Thyroid gland (tissue), 4 donors: ENCODE measurements around the gene SLC50A1.

Experiments
- CTCF ChIP-seq, 6 experiments: fragments of 200-600 bp in 3 of 6; fragments of 450-650 bp in 3 of 6; sonication (generic) in 3 of 6; IDR thresholded peaks; one replicate each; pipeline ENCODE4 v1.5.1; 2016 to 2019; ENCODE audit warnings: antibody characterized with exemption in 6 of 6, mild to moderate bottlenecking in 2 of 6, inconsistent platforms in 1 of 6, moderate library complexity in 1 of 6
- POLR2A ChIP-seq, 2 donors: fragments of 450-650 bp; IDR thresholded peaks; one replicate each; pipeline ENCODE4 v1.6.1; 2017; ENCODE audit warnings: antibody characterized with exemption in 2 of 2, mild to moderate bottlenecking in 2 of 2, moderate library complexity in 1 of 2

- no peak for TF ChIP-seq CTCF (IDR thresholded peaks at IDR 0.05)
- no peak for TF ChIP-seq POLR2A (IDR thresholded peaks at IDR 0.05)
Measured at GRCh38 chr1:155185783-155186066, 50.1 kb downstream of the SLC50A1 start.
